ENCODE measurements around the gene OR6C76.

The OR6C76 gene

GRCh38 chr12:55469291-55469690 is 43.2 kb downstream of the OR6C76 start:
- no peak for DNase-seq (ENCODE audit: low spot score)

GRCh38 chr12:55470088-55470829 is 44.2 kb downstream of the OR6C76 start, which contains the start of gene OR6C70:
Gene OR6C70, minus strand, starts transcription at chr12:55470138. Its CDS starts 0 bp downstream, at chr12:55470138.
- no peak for DNase-seq (ENCODE audit: low spot score)

GRCh38 chr12:55472264-55472663 is 46.2 kb downstream of the OR6C76 start:
- DNase-seq (ENCODE audit: low spot score) = no peak
